Measurements from ENCODE around the gene OPA3.
A peak's percentile ranks its signal among the peaks of the same experiment; 100 is the strongest.

Gene OPA3

GRCh38 chr19:45556835-45557234 is 27.8 kb downstream of the OPA3 start:
- Histone ChIP-seq H3K18ac (ENCODE audit: low read depth in 1 of 2, low read length in 2 of 2) (no peak overlapping the region), H3K79me1 (replicated peaks; ENCODE audit: low read length, poor library complexity, severe bottlenecking) (peaks cover 25% of the 10 kb centered on the region), H2BK5ac (ENCODE audit: low read depth, low read length, poor library complexity, severe bottlenecking) (no peak overlapping the region), H4K91ac (ENCODE audit: low read length) (no peak overlapping the region), H3K23ac (ENCODE audit: low read length in 2 of 2) (no peak overlapping the region), H3K4me2 (ENCODE audit: low read length, poor library complexity, severe bottlenecking) (no peak overlapping the region), H3K9me3 (ENCODE audit: control insufficient read depth, low read length) (no peaks in the 10 kb centered on the region), H3K27ac (ENCODE audit: low read length, poor library complexity, severe bottlenecking) (no peak overlapping the region), H2BK120ac (ENCODE audit: low read depth, low read length) (no peak overlapping the region), H3K27me3 (ENCODE audit: control insufficient read depth in 1 of 2, insufficient read depth in 1 of 2, low read length in 2 of 2) (no peaks in the 10 kb centered on the region), H2AK5ac (ENCODE audit: low read length, severe bottlenecking) (no peak overlapping the region), H3K14ac (ENCODE audit: low read length in 2 of 2) (no peak overlapping the region), H3K4ac (ENCODE audit: low read depth in 1 of 2, low read length in 2 of 2) (no peak overlapping the region), H3K9ac (ENCODE audit: low read length) (no peak overlapping the region), H3K4me1 (ENCODE audit: control insufficient read depth, insufficient read depth, low read depth, low read length) (peaks cover 7% of the 10 kb centered on the region), H3K36me3 (ENCODE audit: control insufficient read depth in 1 of 2, insufficient read depth in 2 of 2, low read depth in 1 of 2, low read length in 2 of 2) (peaks cover 9 to 27% of the 10 kb centered on the region in 2 experiments), H2BK15ac (ENCODE audit: low read depth, poor library complexity, severe bottlenecking) (no peak overlapping the region), H2BK12ac (ENCODE audit: low read length in 2 of 2) (no peak overlapping the region), H4K8ac (ENCODE audit: low read length) (no peak overlapping the region), H2AFZ (ENCODE audit: low read depth, low read length) (no peak overlapping the region), H3K4me3 (ENCODE audit: insufficient read depth in 1 of 2, low read depth in 1 of 2, low read length in 2 of 2) (no peak overlapping the region)
- WGBS, result 94% methylated on average over 5 of the region's 5 CpGs
- DNase-seq, result no peak

GRCh38 chr19:45554481-45554880 is 30.1 kb downstream of the OPA3 start:
- no peak overlapping the region for H2AK5ac ChIP-seq (ENCODE audit: low read length, severe bottlenecking)
- H2BK12ac ChIP-seq (ENCODE audit: low read length in 2 of 2), result no peak overlapping the region
- H3K27me3 ChIP-seq (ENCODE audit: control insufficient read depth in 1 of 2, insufficient read depth in 1 of 2, low read length in 2 of 2), result no peaks in the 10 kb centered on the region
- H3K9ac ChIP-seq (ENCODE audit: low read length), result no peak overlapping the region
- H3K4me2 ChIP-seq (ENCODE audit: low read length, poor library complexity, severe bottlenecking), result no peak overlapping the region
- peaks cover 7% of the 10 kb centered on the region for H3K4me1 ChIP-seq (ENCODE audit: control insufficient read depth, insufficient read depth, low read depth, low read length)
- peaks cover 26% of the 10 kb centered on the region for H3K79me1 ChIP-seq (replicated peaks; ENCODE audit: low read length, poor library complexity, severe bottlenecking)
- H3K14ac ChIP-seq (ENCODE audit: low read length in 2 of 2), result no peak overlapping the region
- H3K4ac ChIP-seq (ENCODE audit: low read depth in 1 of 2, low read length in 2 of 2), result no peak overlapping the region
- no peak overlapping the region for H3K27ac ChIP-seq (ENCODE audit: low read length, poor library complexity, severe bottlenecking)
- H2BK15ac ChIP-seq (ENCODE audit: low read depth, poor library complexity, severe bottlenecking), result no peak overlapping the region
- no peak overlapping the region for H2BK5ac ChIP-seq (ENCODE audit: low read depth, low read length, poor library complexity, severe bottlenecking)
- no peak for DNase-seq
- no peak overlapping the region for H2BK120ac ChIP-seq (ENCODE audit: low read depth, low read length)
- H4K8ac ChIP-seq (ENCODE audit: low read length), result no peak overlapping the region
- H3K4me3 ChIP-seq (ENCODE audit: insufficient read depth in 1 of 2, low read depth in 1 of 2, low read length in 2 of 2), result no peak overlapping the region
- no peaks in the 10 kb centered on the region for H3K9me3 ChIP-seq (ENCODE audit: control insufficient read depth, low read length)
- 90% methylated on average over 1 of the region's 1 CpG for WGBS
- no peak overlapping the region for H4K91ac ChIP-seq (ENCODE audit: low read length)
- no peak overlapping the region for H3K18ac ChIP-seq (ENCODE audit: low read depth in 1 of 2, low read length in 2 of 2)
- peaks cover 9 to 37% of the 10 kb centered on the region in 2 experiments for H3K36me3 ChIP-seq (ENCODE audit: control insufficient read depth in 1 of 2, insufficient read depth in 2 of 2, low read depth in 1 of 2, low read length in 2 of 2)
- H2AFZ ChIP-seq (ENCODE audit: low read depth, low read length), result no peak overlapping the region
- H3K23ac ChIP-seq (ENCODE audit: low read length in 2 of 2), result no peak overlapping the region

- no peak overlapping the region for H3K4me2 ChIP-seq (ENCODE audit: low read length, poor library complexity, severe bottlenecking)
- no peaks in the 10 kb centered on the region for H3K9me3 ChIP-seq (ENCODE audit: control insufficient read depth, low read length)
- no peak overlapping the region for H3K18ac ChIP-seq (ENCODE audit: low read depth in 1 of 2, low read length in 2 of 2)
- no peak overlapping the region for H2AFZ ChIP-seq (ENCODE audit: low read depth, low read length)
- H3K9ac ChIP-seq (ENCODE audit: low read length), result no peak overlapping the region
- no peak overlapping the region for H3K14ac ChIP-seq (ENCODE audit: low read length in 2 of 2)
- no peak overlapping the region for H4K8ac ChIP-seq (ENCODE audit: low read length)
- no peak overlapping the region for H2BK15ac ChIP-seq (ENCODE audit: low read depth, poor library complexity, severe bottlenecking)
- H3K4me1 ChIP-seq (ENCODE audit: control insufficient read depth, insufficient read depth, low read depth, low read length), result peaks cover 9% of the 10 kb centered on the region
- no peak overlapping the region for H2AK5ac ChIP-seq (ENCODE audit: low read length, severe bottlenecking)
- H3K4ac ChIP-seq (ENCODE audit: low read depth in 1 of 2, low read length in 2 of 2), result no peak overlapping the region
- no peak overlapping the region for H3K23ac ChIP-seq (ENCODE audit: low read length in 2 of 2)
- no peak overlapping the region for H2BK5ac ChIP-seq (ENCODE audit: low read depth, low read length, poor library complexity, severe bottlenecking)
- DNase-seq, result no peak
- H3K36me3 ChIP-seq (ENCODE audit: control insufficient read depth in 1 of 2, insufficient read depth in 2 of 2, low read depth in 1 of 2, low read length in 2 of 2), result peaks cover 9 to 42% of the 10 kb centered on the region in 2 experiments
- H3K27ac ChIP-seq (ENCODE audit: low read length, poor library complexity, severe bottlenecking), result no peak overlapping the region
- WGBS, result 70% methylated on average over 34 of the region's 34 CpGs
- H2BK12ac ChIP-seq (ENCODE audit: low read length in 2 of 2), result no peak overlapping the region
- H3K4me3 ChIP-seq (ENCODE audit: insufficient read depth in 1 of 2, low read depth in 1 of 2, low read length in 2 of 2), result no peak overlapping the region
- peaks cover 28% of the 10 kb centered on the region for H3K79me1 ChIP-seq (replicated peaks; ENCODE audit: low read length, poor library complexity, severe bottlenecking)
- H2BK120ac ChIP-seq (ENCODE audit: low read depth, low read length), result no peak overlapping the region
- no peak overlapping the region for H4K91ac ChIP-seq (ENCODE audit: low read length)
- H3K27me3 ChIP-seq (ENCODE audit: control insufficient read depth in 1 of 2, insufficient read depth in 1 of 2, low read length in 2 of 2), result no peaks in the 10 kb centered on the region
Measured at GRCh38 chr19:45553464-45553863, 31.1 kb downstream of the OPA3 start.

- Histone ChIP-seq H3K36me3 (ENCODE audit: control insufficient read depth in 1 of 2, insufficient read depth in 2 of 2, low read depth in 1 of 2, low read length in 2 of 2) (peaks cover 3 to 24% of the 10 kb centered on the region in 2 experiments), H2BK120ac (ENCODE audit: low read depth, low read length) (no peak overlapping the region), H3K27me3 (ENCODE audit: control insufficient read depth in 1 of 2, insufficient read depth in 1 of 2, low read length in 2 of 2) (no peaks in the 10 kb centered on the region), H2BK12ac (ENCODE audit: low read length in 2 of 2) (no peak overlapping the region), H2AK5ac (ENCODE audit: low read length, severe bottlenecking) (no peak overlapping the region), H3K4me1 (ENCODE audit: control insufficient read depth, insufficient read depth, low read depth, low read length) (peaks cover 6% of the 10 kb centered on the region), H3K9ac (ENCODE audit: low read length) (no peak overlapping the region), H3K4me3 (ENCODE audit: insufficient read depth in 1 of 2, low read depth in 1 of 2, low read length in 2 of 2) (no peak overlapping the region), H3K23ac (ENCODE audit: low read length in 2 of 2) (no peak overlapping the region), H3K79me1 (replicated peaks; ENCODE audit: low read length, poor library complexity, severe bottlenecking) (peaks cover 19% of the 10 kb centered on the region), H3K4me2 (ENCODE audit: low read length, poor library complexity, severe bottlenecking) (no peak overlapping the region), H4K8ac (ENCODE audit: low read length) (no peak overlapping the region), H3K27ac (ENCODE audit: low read length, poor library complexity, severe bottlenecking) (no peak overlapping the region), H2AFZ (ENCODE audit: low read depth, low read length) (no peak overlapping the region), H3K18ac (ENCODE audit: low read depth in 1 of 2, low read length in 2 of 2) (no peak overlapping the region), H2BK15ac (ENCODE audit: low read depth, poor library complexity, severe bottlenecking) (no peak overlapping the region), H2BK5ac (ENCODE audit: low read depth, low read length, poor library complexity, severe bottlenecking) (no peak overlapping the region), H3K14ac (ENCODE audit: low read length in 2 of 2) (no peak overlapping the region), H4K91ac (ENCODE audit: low read length) (no peak overlapping the region), H3K4ac (ENCODE audit: low read depth in 1 of 2, low read length in 2 of 2) (no peak overlapping the region), H3K9me3 (ENCODE audit: control insufficient read depth, low read length) (no peaks in the 10 kb centered on the region)
- DNase-seq, result peak; percentile 28
- WGBS, result 86% methylated on average over 9 of the region's 9 CpGs
Measured at GRCh38 chr19:45547965-45548609, 36.5 kb downstream of the OPA3 start.
